Peyer's patch (tissue), 4 donors: Measurements from ENCODE around the gene ADAMTSL3. TPM values are rescaled to one million over a fixed set of nuclear protein-coding genes. Genes with fewer than 3 reads are reported as not detected.

Experiments
- DNase-seq, 3 donors: peaks; one replicate each; pipeline ENCODE4 v3.0.0-alpha.2; 2017 to 2019
- H3K27ac ChIP-seq, 4 donors: fragments of 200-600 bp; sonication (generic); one replicate each; pipeline ENCODE4 v1.5.1; 2016 to 2019
- H3K27me3 ChIP-seq, 2 donors: fragments of 200-600 bp; sonication (generic); one replicate each; pipeline ENCODE4 v1.5.1; 2019
- H3K36me3 ChIP-seq, 3 donors: fragments of 200-600 bp; sonication (generic); one replicate each; pipeline ENCODE4 v1.5.1; 2016 to 2019
- H3K4me1 ChIP-seq, 4 donors: fragments of 200-600 bp; sonication (generic); one replicate each; pipeline ENCODE4 v1.5.1; 2016 to 2019
- H3K4me3 ChIP-seq, 4 donors: fragments of 200-600 bp; sonication (generic); 1 replicate in 3 of 4; 2 replicates in 1 of 4; pipeline ENCODE4 v1.5.1; 2016 to 2019; ENCODE audit warnings: mild to moderate bottlenecking in 1 of 4
- H3K9me3 ChIP-seq, 4 donors: fragments of 200-600 bp; sonication (generic); one replicate each; pipeline ENCODE4 v1.5.1; 2016 to 2019; ENCODE audit warnings: mild to moderate bottlenecking in 1 of 4
- POLR2A ChIP-seq, 2 donors: fragments of 450-650 bp; IDR thresholded peaks; one replicate each; pipeline ENCODE4 v1.5.1; 2017; ENCODE audit warnings: antibody characterized with exemption in 2 of 2, mild to moderate bottlenecking in 2 of 2, moderate library complexity in 2 of 2
- total RNA-seq, 4 donors: library from RNA; depleted of rRNA; stranded (reverse); fragments of >200 nt; gene quantifications; one replicate each; pipeline ENCODE4 v1.1.0, GENCODE V29; 2016
- TF ChIP-seq, protein P1 (sequence below), 6 experiments: fragments of 450-650 bp in 4 of 6; fragments of 200-600 bp in 2 of 6; sonication (generic) in 1 of 6; IDR thresholded peaks; one replicate each; pipeline ENCODE4 v1.5.1; 2017 to 2019; ENCODE audit warnings: antibody characterized with exemption in 6 of 6, mild to moderate bottlenecking in 3 of 6, moderate library complexity in 1 of 6

ADAMTSL3 gene
- total RNA-seq, 4 donors from 2014 or later: 0.94 to 9.1 (median 2.8) TPM

DNA sequence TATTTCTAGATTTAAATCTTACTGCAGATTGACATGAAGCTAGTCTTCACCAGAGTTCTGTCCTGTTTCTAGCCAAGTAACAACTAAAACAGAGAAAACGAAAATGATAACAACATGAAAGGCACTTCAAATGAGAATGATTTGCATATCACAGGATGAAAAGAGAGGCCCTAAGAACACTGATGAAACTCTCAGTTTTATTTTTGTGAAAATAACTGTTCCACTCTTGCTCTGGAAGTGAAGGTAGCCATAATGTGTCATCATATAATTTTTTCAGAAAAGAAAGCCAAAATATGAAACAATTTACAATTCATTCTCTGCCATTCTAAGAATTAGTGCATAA is 274.4 kb downstream of the ADAMTSL3 start:
- DNase-seq: no peak
- Histone ChIP-seq H3K27ac (no peak overlapping the region), H3K4me3 (no peak overlapping the region), H3K9me3 (no peaks in the 10 kb centered on the region), H3K27me3 (no peaks in the 10 kb centered on the region), H3K4me1 (no peaks in the 10 kb centered on the region), H3K36me3 (no peaks in the 10 kb centered on the region)
- TF ChIP-seq, protein P1, sequence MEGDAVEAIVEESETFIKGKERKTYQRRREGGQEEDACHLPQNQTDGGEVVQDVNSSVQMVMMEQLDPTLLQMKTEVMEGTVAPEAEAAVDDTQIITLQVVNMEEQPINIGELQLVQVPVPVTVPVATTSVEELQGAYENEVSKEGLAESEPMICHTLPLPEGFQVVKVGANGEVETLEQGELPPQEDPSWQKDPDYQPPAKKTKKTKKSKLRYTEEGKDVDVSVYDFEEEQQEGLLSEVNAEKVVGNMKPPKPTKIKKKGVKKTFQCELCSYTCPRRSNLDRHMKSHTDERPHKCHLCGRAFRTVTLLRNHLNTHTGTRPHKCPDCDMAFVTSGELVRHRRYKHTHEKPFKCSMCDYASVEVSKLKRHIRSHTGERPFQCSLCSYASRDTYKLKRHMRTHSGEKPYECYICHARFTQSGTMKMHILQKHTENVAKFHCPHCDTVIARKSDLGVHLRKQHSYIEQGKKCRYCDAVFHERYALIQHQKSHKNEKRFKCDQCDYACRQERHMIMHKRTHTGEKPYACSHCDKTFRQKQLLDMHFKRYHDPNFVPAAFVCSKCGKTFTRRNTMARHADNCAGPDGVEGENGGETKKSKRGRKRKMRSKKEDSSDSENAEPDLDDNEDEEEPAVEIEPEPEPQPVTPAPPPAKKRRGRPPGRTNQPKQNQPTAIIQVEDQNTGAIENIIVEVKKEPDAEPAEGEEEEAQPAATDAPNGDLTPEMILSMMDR (IDR thresholded peaks at IDR 0.05): no peak
- TF ChIP-seq POLR2A (IDR thresholded peaks at IDR 0.05): no peak

DNA sequence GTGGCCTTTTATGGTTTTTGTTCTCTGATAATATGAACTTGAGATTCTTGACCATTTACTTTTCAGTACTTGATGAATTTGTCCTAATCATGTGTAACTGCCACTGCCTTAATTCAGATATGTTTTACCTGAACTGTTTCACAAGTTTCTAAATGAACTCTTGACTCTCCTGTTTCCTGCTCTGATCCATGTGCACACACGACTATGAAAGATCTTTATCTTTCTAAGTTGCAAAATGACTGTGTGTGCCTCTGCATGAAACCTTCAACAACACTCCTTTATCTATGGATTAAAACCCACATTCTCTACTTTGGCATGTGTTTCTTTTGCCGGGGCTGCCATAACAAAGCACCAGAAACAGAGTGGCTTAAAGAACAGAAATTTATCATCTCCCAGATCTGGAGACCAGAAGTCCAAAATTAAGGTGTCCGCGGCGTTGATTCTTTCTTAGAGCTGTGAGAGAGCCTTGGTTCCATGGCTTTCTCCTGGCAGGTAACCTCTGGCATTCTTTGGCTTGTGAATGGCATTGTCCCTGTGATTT is 275.0 kb downstream of the ADAMTSL3 start:
- H3K4me3 ChIP-seq: no peak overlapping the region
- TF ChIP-seq POLR2A (IDR thresholded peaks at IDR 0.05): no peak
- TF ChIP-seq, protein P1 (IDR thresholded peaks at IDR 0.05): no peak
- no peaks in the 10 kb centered on the region for H3K27me3 ChIP-seq
- DNase-seq: no peak
- peaks cover 0 to 5% (median 0%) of the 10 kb centered on the region in 4 donors for H3K9me3 ChIP-seq
- H3K36me3 ChIP-seq: no peaks in the 10 kb centered on the region
- no peaks in the 10 kb centered on the region for H3K4me1 ChIP-seq
- no peak overlapping the region for H3K27ac ChIP-seq

DNA sequence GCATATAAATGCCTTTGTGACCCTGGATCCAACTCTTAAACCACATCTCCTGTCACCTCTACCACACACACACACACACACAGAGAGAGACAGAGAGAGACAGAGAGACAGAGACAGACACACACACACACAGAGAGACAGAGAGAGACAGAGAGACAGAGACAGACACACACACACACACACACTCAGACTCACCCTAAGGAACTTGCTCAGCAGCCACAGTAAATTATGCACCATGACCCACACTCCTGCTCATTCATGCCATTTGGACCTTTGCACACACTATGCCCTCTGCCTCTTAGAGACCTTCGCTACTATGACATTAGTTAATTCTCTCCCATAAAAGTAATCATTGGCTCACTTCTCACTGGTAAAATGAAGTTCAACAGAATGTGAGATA is 275.7 kb downstream of the ADAMTSL3 start:
- peak overlapping the region in 1 of 4 donors; percentile 54 for H3K27ac ChIP-seq
- peaks cover 0 to 6% (median 0%) of the 10 kb centered on the region in 4 donors for H3K9me3 ChIP-seq
- no peaks in the 10 kb centered on the region for H3K4me1 ChIP-seq

DNA sequence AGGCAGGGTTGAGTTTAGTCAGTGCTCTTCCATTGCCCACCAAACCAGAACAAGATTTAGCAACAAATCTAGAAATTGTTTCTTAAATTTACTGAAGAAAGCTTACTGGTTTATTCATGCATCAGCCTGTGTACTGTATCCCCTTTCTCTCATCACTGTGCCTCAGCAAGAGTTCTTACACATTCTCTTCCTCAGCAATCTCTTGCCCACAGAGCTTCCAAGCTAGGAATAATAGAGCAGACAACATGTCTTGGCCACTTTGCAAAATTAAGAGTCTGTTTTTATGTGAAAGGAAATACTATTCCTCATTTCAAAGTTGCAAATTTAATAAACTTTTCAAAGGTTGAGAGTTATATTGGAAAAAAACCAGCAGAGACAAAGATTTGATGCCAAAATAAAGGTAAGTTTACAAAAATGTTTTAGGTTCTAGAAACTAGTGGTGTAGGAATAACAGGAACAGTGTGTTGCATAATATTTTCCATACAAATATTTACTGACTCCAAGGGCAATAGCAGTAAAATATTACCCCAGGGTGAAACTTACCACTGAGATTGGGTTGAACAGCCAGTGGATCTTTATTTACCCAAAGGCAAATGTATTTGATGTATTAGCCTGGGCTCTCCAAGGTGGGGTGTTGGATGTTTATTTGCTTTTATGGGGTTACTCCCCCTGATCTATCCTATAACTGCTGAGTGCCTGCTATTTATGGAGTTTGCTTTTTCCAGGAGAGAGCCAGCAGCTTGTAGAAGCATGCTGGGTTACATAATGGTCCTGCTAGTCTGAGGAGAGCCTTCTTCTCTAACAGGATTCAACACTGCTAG is 276.7 kb downstream of the ADAMTSL3 start:
- peak overlapping the region in 1 of 4 donors; percentile 54 for H3K27ac ChIP-seq
- H3K4me1 ChIP-seq: no peaks in the 10 kb centered on the region
- no peak for TF ChIP-seq POLR2A (IDR thresholded peaks at IDR 0.05)
- TF ChIP-seq, protein P1 (IDR thresholded peaks at IDR 0.05): no peak

More for the DNA sequence above, 275.7 kb downstream of the ADAMTSL3 start:
- Histone ChIP-seq H3K4me3 (no peak overlapping the region), H3K27me3 (no peaks in the 10 kb centered on the region), H3K36me3 (no peaks in the 10 kb centered on the region)
- DNase-seq: no peak
- no peak for TF ChIP-seq POLR2A (IDR thresholded peaks at IDR 0.05)
- TF ChIP-seq, protein P1 (IDR thresholded peaks at IDR 0.05): no peak

DNA sequence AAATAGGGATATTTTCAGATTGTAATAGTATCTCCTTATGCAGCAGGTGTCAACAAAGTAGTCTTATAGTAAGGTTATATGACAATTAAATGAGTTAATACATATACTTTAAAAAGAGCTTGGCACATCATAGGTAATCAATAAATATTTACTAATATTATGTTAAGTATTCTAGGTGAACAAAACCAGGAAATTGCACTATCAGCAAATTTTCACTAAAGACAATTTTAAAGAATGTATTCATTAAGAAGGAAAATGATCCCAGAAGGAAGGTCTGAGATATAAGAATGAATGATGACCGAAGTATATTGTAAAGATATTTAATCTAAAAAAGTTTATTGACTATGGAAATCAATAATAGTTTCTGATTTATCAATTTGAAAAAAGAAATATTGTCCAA is 281.9 kb downstream of the ADAMTSL3 start:
- H3K27ac ChIP-seq: no peak overlapping the region
- no peak overlapping the region for H3K4me3 ChIP-seq
- TF ChIP-seq, protein P1 (IDR thresholded peaks at IDR 0.05): no peak
- TF ChIP-seq POLR2A (IDR thresholded peaks at IDR 0.05): no peak
- H3K36me3 ChIP-seq: no peaks in the 10 kb centered on the region
- peaks cover 0 to 6% (median 0%) of the 10 kb centered on the region in 4 donors for H3K9me3 ChIP-seq
- no peak for DNase-seq
- no peaks in the 10 kb centered on the region for H3K4me1 ChIP-seq
- no peaks in the 10 kb centered on the region for H3K27me3 ChIP-seq

More for the DNA sequence above, 276.7 kb downstream of the ADAMTSL3 start:
- H3K36me3 ChIP-seq: no peaks in the 10 kb centered on the region
- no peaks in the 10 kb centered on the region for H3K27me3 ChIP-seq
- no peak for DNase-seq
- H3K9me3 ChIP-seq: peaks cover 0 to 6% (median 0%) of the 10 kb centered on the region in 4 donors
- no peak overlapping the region for H3K4me3 ChIP-seq
